ENCODE results near the gene RPS15. TPM values are rescaled to one million over a fixed set of nuclear protein-coding genes. Genes with fewer than 3 reads are reported as not detected.

The RPS15 gene
- total RNA-seq, 1 experiment from 2014 or later = 1,862 TPM

GRCh38 chr19:1427221-1427920 is 10.8 kb upstream of the RPS15 start:
- Histone ChIP-seq H3K27me3 (ENCODE audit: insufficient read depth, low read length) (no peaks in the 10 kb centered on the region), H3K4me2 (ENCODE audit: low read length) (no peak overlapping the region), H3K9ac (ENCODE audit: low read length) (no peak overlapping the region), H3K36me3 (ENCODE audit: control insufficient read depth in 1 of 2, insufficient read depth in 2 of 2, low read length in 2 of 2) (peaks cover 48 to 68% of the 10 kb centered on the region in 2 experiments), H3K27ac (ENCODE audit: low read depth, low read length) (no peak overlapping the region), H4K20me1 (ENCODE audit: insufficient read depth) (no peaks in the 10 kb centered on the region), H3K9me2 (ENCODE audit: insufficient read depth) (no peaks in the 10 kb centered on the region), H2AFZ (ENCODE audit: low read depth, low read length, poor library complexity, severe bottlenecking) (no peak overlapping the region), H3K79me2 (ENCODE audit: insufficient read depth, low read length) (peaks cover 87% of the 10 kb centered on the region), H3K4me3 (replicated peaks in 1 of 2; ENCODE audit: low read depth in 1 of 2, low read length in 2 of 2) (no peak overlapping the region), H3K4me1 (ENCODE audit: control insufficient read depth in 1 of 2, insufficient read depth in 2 of 2, low read length in 2 of 2) (no peaks in the 10 kb centered on the region), H3K9me3 (ENCODE audit: control insufficient read depth in 1 of 2, insufficient read depth in 1 of 2, low read depth in 1 of 2, low read length in 2 of 2) (no peaks in the 10 kb centered on the region)
- BruUV-seq (replicated peaks) = no TSS peak
- ATAC-seq (no peak), DNase-seq (ENCODE audit: low read depth, low spot score) (no peak)
- ChIA-PET RAD21 (ENCODE audit: low non-redundant PET in 1 of 2, low total read pairs in 2 of 2, uncharacterized antibody in 2 of 2, unreplicated experiment in 2 of 2) (no interaction called here), POLR2A (no interaction called here), CTCF (no interaction called here)
- TF ChIP-seq POLR2A (IDR thresholded peaks at IDR 0.05; ENCODE audit: borderline replicate concordance, extremely low read depth, insufficient read depth, insufficient read length) = no peak
- no peak for TF ChIP-seq JUND (IDR thresholded peaks at IDR 0.05)
- no peak for TF ChIP-seq CBX3 (IDR thresholded peaks at IDR 0.05; ENCODE audit: low read depth)
- TF ChIP-seq, protein P1, sequence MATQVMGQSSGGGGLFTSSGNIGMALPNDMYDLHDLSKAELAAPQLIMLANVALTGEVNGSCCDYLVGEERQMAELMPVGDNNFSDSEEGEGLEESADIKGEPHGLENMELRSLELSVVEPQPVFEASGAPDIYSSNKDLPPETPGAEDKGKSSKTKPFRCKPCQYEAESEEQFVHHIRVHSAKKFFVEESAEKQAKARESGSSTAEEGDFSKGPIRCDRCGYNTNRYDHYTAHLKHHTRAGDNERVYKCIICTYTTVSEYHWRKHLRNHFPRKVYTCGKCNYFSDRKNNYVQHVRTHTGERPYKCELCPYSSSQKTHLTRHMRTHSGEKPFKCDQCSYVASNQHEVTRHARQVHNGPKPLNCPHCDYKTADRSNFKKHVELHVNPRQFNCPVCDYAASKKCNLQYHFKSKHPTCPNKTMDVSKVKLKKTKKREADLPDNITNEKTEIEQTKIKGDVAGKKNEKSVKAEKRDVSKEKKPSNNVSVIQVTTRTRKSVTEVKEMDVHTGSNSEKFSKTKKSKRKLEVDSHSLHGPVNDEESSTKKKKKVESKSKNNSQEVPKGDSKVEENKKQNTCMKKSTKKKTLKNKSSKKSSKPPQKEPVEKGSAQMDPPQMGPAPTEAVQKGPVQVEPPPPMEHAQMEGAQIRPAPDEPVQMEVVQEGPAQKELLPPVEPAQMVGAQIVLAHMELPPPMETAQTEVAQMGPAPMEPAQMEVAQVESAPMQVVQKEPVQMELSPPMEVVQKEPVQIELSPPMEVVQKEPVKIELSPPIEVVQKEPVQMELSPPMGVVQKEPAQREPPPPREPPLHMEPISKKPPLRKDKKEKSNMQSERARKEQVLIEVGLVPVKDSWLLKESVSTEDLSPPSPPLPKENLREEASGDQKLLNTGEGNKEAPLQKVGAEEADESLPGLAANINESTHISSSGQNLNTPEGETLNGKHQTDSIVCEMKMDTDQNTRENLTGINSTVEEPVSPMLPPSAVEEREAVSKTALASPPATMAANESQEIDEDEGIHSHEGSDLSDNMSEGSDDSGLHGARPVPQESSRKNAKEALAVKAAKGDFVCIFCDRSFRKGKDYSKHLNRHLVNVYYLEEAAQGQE (IDR thresholded peaks at IDR 0.05; ENCODE audit: low read depth) = no peak
- TF ChIP-seq SRF (IDR thresholded peaks at IDR 0.05; ENCODE audit: low read depth) = no peak
- TF ChIP-seq CTCF (IDR thresholded peaks at IDR 0.05 in 2 of 3, conservative IDR thresholded peaks at IDR 0.05 in 1 of 3; ENCODE audit: borderline replicate concordance in 1 of 3, insufficient read depth in 1 of 3, low read depth in 2 of 3, low read length in 2 of 3) = no peak
- no peak for TF ChIP-seq ZNF274 (IDR thresholded peaks at IDR 0.05; ENCODE audit: low read depth, low read length)
- no peak for TF ChIP-seq EZH2 (IDR thresholded peaks at IDR 0.05)
- TF ChIP-seq EZH2phosphoT487 (IDR thresholded peaks at IDR 0.05; ENCODE audit: borderline replicate concordance) = no peak
- no peak for TF ChIP-seq SIN3A (IDR thresholded peaks at IDR 0.05; ENCODE audit: low read depth)
- TF ChIP-seq TCF7L2 (IDR thresholded peaks at IDR 0.05; ENCODE audit: borderline replicate concordance, extremely low read depth, insufficient read depth, insufficient read length) = no peak
- intact Hi-C loops (cut with micrococcal nuclease) = no loop called here
